Activated CD4-positive, alpha-beta T cell treated with anti-CD3 and anti-CD28 coated beads, Interleukin-2, amount 50 U/mL, for 24 hours (primary cell): ENCODE results near the gene C2CD3.

ENCODE experiments used
- DNase-seq, 2 donors: peaks; one replicate each; pipeline ENCODE4 v3.0.0-alpha.2; 2020; ENCODE audit warnings: low read depth in 1 of 2, low spot score in 1 of 2

C2CD3 gene

GRCh38 chr11:73983741-73984538 lies 186.9 kb downstream of the C2CD3 start:
- no peak for DNase-seq

GRCh38 chr11:73982990-73983740 lies 187.6 kb downstream of the C2CD3 start:
- DNase-seq, result peak; percentile 83 to 92

- peak; percentile 67 to 77 for DNase-seq
Observed at GRCh38 chr11:73982595-73982989, 188.2 kb downstream of the C2CD3 start, which contains the start of gene UCP2. Gene UCP2, minus strand, starts transcription at chr11:73982843. Its CDS starts 4,465 bp downstream, at chr11:73978378.

GRCh38 chr11:73981051-73981805 lies 189.6 kb downstream of the C2CD3 start:
- no peak for DNase-seq

GRCh38 chr11:73980001-73980961 lies 190.5 kb downstream of the C2CD3 start:
- peak in 1 of 2 donors; percentile 49 for DNase-seq

- no peak for DNase-seq
Observed at GRCh38 chr11:73978576-73979086, 192.2 kb downstream of the C2CD3 start.

- DNase-seq, result no peak
Observed at GRCh38 chr11:73977856-73978519, 192.8 kb downstream of the C2CD3 start.

- DNase-seq, result no peak
Observed at GRCh38 chr11:73976451-73977151, 194.2 kb downstream of the C2CD3 start.

GRCh38 chr11:73975479-73975757 lies 195.4 kb downstream of the C2CD3 start:
- DNase-seq, result no peak

- DNase-seq, result no peak
Observed at GRCh38 chr11:73974604-73975478, 196.0 kb downstream of the C2CD3 start.

GRCh38 chr11:73972620-73973449 lies 198.0 kb downstream of the C2CD3 start:
- DNase-seq, result no peak

- no peak for DNase-seq
Observed at GRCh38 chr11:73972187-73972586, 198.6 kb downstream of the C2CD3 start.

- no peak for DNase-seq
Observed at GRCh38 chr11:73971175-73971719, 199.6 kb downstream of the C2CD3 start.

GRCh38 chr11:73969991-73970800 lies 200.6 kb downstream of the C2CD3 start:
- DNase-seq, result no peak

- no peak for DNase-seq
Observed at GRCh38 chr11:73969091-73969490, 201.7 kb downstream of the C2CD3 start.

GRCh38 chr11:73968356-73968966 lies 202.3 kb downstream of the C2CD3 start:
- no peak for DNase-seq
